DMS53 treated with DMSO at 0.1 percent for 48 hours (cell line): ENCODE results near the gene DPM2.

Experiments used
- DNase-seq: peaks from one replicate; lab custom pipeline; 2025; ENCODE audit not compliant: unreplicated experiment; lab: John Stamatoyannopoulos, UW

DPM2 gene

DNA sequence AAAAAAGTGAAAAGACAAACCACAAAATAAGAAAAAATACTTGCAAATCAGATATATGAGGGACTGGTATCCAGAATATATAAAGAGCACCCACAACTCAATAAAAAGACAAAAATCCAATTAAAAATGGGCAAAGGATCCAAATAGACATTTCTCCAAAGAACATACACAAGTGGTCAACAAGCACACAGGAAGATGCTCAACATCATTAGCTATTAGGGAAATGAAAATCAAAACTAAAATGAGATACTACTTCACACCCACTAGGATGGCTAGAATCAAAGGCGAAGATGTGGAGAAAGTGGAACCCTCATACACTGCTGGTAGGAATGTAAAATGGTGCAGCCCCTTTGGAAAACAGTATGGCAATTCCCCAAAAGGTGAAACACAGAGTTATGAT, 21.1 kb upstream of the DPM2 start:
- DNase-seq, result no peak

GRCh38 chr9:127955294-127956015, 17.8 kb upstream of the DPM2 start:
- DNase-seq, result peak; percentile 99

DNA sequence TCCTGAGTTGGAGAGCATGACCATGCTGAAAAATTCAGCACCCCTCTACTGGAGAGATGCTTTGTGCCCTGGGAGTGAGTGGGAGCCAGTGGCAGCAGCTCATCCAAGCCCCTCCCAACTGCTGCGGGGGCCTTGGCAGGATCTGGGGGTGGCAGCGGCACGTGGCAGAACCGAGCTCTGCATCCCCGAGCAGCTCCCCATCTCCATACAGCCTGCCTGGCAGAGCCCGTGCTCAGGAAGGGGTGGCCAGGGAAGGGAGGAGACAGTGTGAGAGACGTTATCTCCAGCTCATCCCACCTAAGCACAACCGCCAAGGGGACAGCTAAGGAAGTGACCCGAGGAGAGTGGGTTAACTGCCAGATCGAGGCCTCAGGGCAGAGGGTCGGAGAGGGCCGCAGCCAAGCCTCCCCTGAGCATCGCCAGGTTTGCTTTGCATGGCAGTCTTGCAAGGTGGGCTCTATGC, 17.2 kb upstream of the DPM2 start:
- DNase-seq, result no peak

GRCh38 chr9:127953768-127954505, 16.3 kb upstream of the DPM2 start:
- no peak for DNase-seq

DNA sequence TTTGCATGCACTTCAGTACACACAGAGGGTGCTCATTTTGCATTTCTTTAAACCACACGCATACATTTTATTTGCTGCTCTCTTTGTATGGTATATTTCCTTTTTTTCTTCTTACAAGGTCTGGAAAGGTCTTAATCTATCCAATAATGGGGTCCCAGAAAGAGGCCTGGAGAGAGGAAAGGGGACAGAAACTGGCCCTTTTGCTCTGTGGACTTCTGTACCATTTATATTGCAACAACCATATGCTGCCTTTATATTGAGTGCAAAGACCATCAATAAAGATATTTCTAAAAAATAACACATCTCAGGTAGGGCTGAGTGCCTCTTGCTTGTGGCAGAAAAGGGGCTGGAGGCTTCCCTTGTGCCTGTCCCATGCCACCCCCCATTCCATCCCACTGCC, 15.5 kb upstream of the DPM2 start:
- DNase-seq, result no peak

- DNase-seq, result no peak
These were observed 13.0 kb upstream of the DPM2 start for GRCh38 chr9:127950513-127951289.

DNA sequence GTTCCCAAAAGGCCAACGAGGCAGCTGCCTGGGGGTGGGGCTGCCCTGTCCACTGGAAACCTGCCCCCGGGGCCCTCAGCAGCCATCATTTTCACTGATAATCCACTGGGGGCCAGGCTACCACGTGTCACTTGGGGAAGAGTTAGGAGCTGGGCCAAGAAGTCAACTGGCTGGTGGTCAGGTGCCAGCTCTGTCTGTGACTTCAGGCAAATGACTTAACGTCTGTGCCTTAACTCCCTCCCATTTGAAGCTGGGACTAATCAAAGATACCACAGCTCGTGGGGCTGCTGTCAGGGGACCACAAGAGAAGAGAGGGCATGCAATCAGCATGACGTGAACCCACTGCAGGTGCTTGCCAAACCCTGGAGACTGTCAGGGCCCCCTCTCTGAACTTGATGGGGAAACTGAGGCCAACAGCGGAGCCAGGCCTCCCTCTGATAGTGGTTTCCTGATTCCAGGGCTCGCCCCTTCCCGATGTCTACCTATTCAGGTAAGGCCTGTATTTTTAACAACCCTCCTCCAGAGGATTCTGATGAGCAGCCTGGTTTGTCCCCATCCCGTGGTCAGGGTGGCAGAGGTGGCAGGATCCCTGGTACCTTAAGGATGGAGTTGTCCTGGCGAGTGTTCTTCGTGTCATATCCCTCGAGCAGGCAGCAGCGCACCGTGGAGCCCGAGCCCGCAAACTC, 12.3 kb upstream of the DPM2 start:
- DNase-seq, result no peak

DNA sequence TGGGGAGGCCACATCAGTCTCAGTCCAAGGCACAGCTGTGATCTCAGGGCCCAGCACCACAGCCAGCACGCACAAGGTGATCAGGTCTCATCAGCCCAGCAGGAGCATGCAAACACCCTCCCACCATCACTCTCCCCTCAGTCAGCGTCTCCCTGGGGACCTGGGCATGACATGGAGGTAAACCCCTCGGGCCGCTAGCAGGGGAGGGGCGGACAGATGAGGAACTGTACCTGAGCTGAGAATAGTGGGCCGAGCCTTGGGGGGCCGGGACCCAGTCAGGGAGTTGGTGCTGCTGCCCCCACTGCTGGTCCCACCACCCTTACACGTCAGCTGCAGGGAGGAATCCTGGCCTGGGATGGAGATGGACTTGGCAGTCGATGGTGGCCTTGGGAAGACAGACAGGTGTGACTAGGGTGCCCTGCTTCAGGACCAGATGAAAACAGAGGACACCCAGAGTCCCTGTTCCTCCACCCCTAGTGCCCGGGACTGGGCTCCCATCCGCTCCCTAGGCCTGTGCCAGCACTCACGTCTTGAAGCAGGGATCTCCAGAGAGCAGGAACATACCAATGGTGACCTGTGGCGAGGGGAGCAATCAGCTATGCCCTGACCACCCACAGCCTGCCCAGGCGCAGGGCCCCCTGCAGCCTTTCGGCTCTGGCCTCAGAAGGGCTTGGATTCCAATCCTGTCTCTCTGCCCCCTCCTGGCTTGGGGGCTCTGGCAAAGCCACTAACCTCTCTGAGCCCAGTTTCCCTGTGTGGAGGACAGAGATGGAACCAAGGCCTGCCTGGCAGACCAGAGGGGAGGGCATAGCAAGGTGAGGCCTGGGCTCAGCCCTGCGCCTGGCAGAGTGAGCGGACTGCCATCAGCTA, 10.4 kb upstream of the DPM2 start:
- DNase-seq, result no peak

- DNase-seq, result no peak
These were observed 9.1 kb upstream of the DPM2 start for GRCh38 chr9:127946728-127947127.

- DNase-seq, result no peak
These were observed 8.3 kb upstream of the DPM2 start for GRCh38 chr9:127945942-127946341.

DNA sequence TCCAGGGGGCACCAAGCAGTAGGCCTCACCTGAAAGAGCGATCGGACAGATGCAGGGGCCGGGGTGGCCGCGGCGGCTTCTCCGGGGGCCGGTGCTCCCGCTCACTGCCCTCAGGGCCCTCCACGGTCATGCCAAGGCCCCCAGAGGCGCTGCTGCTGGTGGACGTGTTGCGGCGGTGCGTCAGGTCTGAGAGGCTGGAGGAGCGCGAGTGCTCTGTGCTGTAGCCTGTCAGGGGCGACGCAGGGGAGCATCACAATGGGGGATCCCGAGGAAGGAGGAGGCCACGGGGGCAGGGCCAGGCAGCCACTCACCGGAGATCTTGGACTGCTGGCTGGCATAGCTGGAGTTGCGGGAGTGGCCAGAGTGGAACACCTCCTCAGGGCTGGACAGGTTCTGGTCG, 7.7 kb upstream of the DPM2 start:
- no peak for DNase-seq

DNA sequence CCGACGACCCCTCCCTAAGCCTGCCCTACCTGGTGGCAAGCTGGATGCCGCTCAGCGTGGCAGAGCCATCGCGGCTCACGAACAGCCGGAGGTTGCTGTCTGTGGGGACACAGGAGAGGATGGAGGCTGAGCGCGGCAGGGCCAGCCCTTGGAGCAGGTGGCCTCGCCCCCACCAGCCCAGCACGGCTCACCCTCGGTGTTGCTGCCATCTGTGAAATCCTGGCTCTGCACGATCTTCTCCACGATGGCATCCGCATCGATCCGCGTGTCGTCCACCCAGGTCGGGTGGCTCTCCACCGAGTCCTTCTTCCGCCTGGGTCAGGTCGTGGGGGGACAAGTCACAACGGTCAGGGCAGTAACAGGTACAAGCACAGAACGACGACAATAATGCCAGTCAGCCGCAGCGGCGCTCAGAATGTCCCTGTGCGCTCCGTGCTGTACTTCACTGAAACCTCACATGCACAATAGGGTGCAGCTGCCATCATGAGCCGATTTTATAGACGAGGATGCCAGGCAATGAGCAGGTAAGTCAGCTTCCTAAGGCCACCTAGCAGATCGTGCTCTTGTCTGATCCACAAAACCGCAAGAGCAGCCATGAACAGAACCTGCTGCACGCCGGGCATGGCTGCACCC, 7.0 kb upstream of the DPM2 start:
- DNase-seq, result no peak

DNA sequence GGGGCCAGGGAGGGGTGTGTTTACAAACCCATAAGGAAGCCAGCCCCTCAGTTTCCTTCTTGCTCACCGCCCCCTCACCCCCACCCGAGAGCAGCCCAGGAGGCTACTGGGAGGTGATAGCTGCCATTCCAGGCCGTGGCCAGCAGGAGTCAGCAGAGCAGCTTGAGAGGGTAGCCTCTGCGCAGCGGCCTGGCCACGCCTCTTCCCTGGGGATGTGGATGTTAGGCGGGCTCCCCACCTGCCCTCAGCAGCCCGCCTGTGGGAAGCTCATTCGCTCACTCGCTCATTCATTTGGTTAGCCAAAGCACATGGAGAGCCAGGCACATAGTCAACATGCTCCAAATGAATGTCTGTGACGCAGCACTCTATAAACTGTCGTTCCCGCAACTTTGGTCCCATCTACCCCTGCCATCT, 6.1 kb upstream of the DPM2 start:
- DNase-seq, result peak; percentile 93

- no peak for DNase-seq
These were observed 5.5 kb upstream of the DPM2 start for GRCh38 chr9:127943011-127943662.

GRCh38 chr9:127942216-127943010, 4.8 kb upstream of the DPM2 start:
- DNase-seq, result peak; percentile 24

DNA sequence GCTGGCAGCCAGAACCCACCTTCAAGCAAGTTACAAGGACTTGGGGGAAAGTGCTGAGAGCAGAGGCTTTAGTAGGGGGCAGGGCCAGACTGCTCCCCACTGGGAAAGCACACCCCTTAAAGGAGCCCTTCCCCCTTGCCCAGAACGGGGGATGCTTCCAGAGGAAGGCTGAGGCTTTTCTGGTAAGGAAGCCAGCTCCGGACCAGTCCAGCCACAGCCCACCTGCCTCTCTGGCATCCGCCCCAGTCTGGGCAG, 4.2 kb upstream of the DPM2 start:
- DNase-seq, result no peak

- no peak for DNase-seq
These were observed 3.7 kb upstream of the DPM2 start for GRCh38 chr9:127941062-127941960.

DNA sequence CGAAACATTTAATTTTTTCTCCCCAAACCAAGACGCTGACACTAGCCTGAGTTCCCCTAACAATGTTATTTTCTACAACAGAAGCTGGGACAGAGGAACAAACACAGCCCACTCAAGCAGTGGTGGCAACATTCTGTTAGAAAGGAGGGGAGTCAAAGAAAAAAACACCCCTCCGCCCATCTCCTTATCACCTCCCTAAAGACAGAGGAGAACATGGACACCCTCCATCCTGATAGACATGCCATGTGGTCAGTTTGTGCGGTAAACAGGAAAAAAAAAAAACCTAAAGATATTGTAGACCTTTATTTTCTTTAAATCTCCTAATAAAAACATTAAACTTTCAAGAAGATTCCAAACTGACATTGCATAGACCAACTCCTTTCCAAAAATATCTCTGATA, 2.9 kb upstream of the DPM2 start:
- no peak for DNase-seq
